ENCODE results near the gene PBX3. TPM values are rescaled to one million over a fixed set of nuclear protein-coding genes. Genes with fewer than 3 reads are reported as not detected.
"Not testable (repeated sequence)": the region's sequence is repeated elsewhere in the genome, so short reads cannot be mapped to it uniquely, and the experiment has no call there.

Gene PBX3
- total RNA-seq, 4 donors from 2014 or later = 19.3 to 41.3 (median 25.1) TPM

DNA sequence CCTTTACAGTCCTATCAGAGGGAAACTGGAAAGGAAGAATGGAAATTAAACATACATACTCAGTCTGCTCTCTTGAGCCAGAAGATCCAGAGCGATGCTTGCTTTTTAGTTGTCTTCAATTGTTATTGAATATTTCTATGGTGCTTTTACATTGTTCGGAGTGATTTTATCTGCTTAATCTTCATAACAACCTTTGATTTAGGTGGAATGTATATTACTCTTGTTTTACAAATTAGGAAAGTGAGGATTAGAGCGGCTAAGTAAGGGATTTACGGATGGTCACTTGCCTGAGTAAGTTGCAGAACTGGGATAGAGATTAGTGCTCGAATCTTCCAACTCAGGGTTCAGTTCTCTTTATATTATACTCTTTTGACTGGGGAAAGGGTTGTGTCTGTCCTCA lies 69.1 kb downstream of the PBX3 start:
- ATAC-seq (ENCODE audit: low FRiP score) (no peak), DNase-seq (ENCODE audit: low spot score) (no peak)
- TF ChIP-seq CTCF (IDR thresholded peaks at IDR 0.05) = no peak

DNA sequence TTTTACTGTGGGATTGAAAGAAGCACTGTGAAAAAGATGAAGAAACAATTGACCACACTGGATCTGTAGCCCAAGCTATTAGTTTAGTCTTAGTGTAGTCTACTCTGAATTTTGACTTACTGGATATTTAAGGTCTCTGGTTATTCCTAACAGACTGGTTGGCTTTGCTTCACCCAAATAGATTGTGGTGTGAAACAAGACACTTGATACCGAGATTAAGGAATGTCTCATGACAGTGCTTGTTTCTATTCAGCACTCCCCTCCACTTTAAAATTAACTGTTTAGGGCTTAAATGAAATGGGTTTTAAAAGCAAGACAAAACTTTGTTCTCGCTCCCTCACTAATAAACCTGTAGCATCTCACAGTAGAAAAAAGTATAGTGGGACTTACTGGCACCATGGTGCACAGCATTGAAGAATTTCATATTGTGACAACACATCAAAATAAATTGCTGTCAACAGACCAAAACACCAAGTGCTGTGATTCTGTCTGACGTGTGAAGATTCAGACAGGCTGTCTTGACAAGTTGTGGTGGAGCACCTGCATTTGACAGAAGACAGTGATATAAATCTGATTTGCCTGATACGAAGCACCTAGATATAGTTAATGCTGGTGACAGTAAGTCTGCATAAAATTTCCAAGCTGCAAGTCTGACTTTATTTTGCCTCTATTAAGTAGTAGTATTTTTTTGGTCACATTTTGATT lies 73.1 kb downstream of the PBX3 start:
- TF ChIP-seq CTCF (IDR thresholded peaks at IDR 0.05) = no peak
- DNase-seq (ENCODE audit: low spot score) = no peak

GRCh38 chr9:125821078-125821477 lies 73.9 kb downstream of the PBX3 start:
- TF ChIP-seq CTCF (IDR thresholded peaks at IDR 0.05) = no peak
- no peak for ATAC-seq (ENCODE audit: low FRiP score)
- no peak for DNase-seq (ENCODE audit: low spot score)

More for the DNA sequence above, 73.1 kb downstream of the PBX3 start:
- no peak for ATAC-seq (ENCODE audit: low FRiP score)

- no peak for TF ChIP-seq CTCF (IDR thresholded peaks at IDR 0.05)
- DNase-seq (ENCODE audit: low spot score) (no peak), ATAC-seq (ENCODE audit: low FRiP score) (no peak)
These were observed 75.0 kb downstream of the PBX3 start for GRCh38 chr9:125822160-125822559.

GRCh38 chr9:125822902-125823301 lies 75.7 kb downstream of the PBX3 start:
- ATAC-seq (ENCODE audit: low FRiP score) = no peak
- no peak for TF ChIP-seq CTCF (IDR thresholded peaks at IDR 0.05)
- DNase-seq (ENCODE audit: low spot score) = no peak

DNA sequence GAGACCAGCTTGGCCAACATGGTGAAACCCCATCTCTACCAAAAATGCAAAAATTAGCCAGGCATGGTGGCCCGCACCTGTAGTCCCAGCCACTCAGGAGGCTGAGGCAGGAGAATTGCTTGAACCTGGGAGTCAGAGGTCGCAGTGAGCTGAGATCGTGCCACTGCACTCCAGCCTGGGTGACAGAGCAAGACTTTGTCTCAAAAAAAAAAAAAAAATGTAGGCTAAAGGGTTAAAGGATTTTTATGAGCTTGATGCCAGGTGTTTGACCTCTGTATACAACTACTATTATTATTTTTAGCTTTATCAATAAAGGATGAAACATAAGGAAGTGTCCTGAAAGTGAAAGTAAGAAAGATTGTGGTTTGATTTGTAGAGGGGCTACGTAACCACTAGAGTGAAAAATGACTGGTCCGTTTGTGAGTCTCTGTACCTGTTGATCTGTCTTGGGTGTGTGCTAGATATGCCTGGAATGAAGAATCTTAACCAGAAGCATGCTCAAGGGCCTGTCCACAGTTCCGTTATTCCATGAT lies 76.8 kb downstream of the PBX3 start:
- DNase-seq (ENCODE audit: low spot score); ATAC-seq (ENCODE audit: low FRiP score): not testable (repeated sequence)

DNA sequence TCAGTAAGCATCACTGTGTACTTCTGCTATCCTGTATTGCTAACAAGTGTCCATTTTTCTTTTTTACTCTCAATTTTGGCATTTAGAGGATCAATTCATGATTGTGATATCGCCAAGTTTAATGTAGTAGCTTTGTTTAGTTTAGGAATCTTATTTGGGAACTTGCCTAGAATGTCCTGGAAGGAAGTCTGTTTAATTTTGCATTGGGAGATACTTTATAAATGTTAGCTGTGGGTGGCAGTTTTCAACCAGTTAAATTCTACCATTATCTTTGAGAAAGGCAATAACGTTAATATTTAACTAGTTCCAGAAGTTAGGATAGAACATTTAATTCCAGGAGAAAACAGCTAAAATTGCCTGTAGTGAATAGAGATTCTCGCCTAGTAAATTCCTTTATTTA lies 78.6 kb downstream of the PBX3 start:
- no peak for ATAC-seq (ENCODE audit: low FRiP score)
- no peak for TF ChIP-seq CTCF (IDR thresholded peaks at IDR 0.05)
- no peak for DNase-seq (ENCODE audit: low spot score)

Measured in omental fat pad (tissue), 4 donors.